IMR-90 (cell line): ENCODE measurements around the gene CEBPG. TPM values are rescaled to one million over a fixed set of nuclear protein-coding genes. Genes with fewer than 3 reads are reported as not detected.

Experiments
- ATAC-seq: fragments of 200-7000 bp; cut with Tn5 transposase; 2 replicates; pipeline ENCODE4 v1.9.1; 2020; ENCODE audit warnings: low read depth, mild to moderate bottlenecking, moderate library complexity
- BruUV-seq: library from RNA; stranded (reverse); fragments of 400-500 nt; replicated peaks from 2 replicates; lab custom pipeline; 2021; lab: Mats Ljungman, UMichigan
- CTCF ChIA-PET: fragments of 300-600 bp; formaldehyde crosslinking; extraction: SDS; loops from one replicate; lab custom pipeline; 2021; ENCODE audit warnings: antibody characterized with exemption; lab: Yijun Ruan, JAX
- POLR2A ChIA-PET: fragments of 300-600 bp; sonication (Branson Sonifier 250); formaldehyde crosslinking; loops from one replicate; lab custom pipeline; 2022; ENCODE audit warnings: antibody characterized with exemption; ENCODE audit not compliant: unreplicated experiment; lab: Charles Lee
- DNase-seq: peaks from one replicate; pipeline ENCODE4 v3.0.0; 2013
- H2AFZ ChIP-seq: replicated peaks from 2 replicates; pipeline ENCODE3; 2013; ENCODE audit warnings: low read length, mild to moderate bottlenecking; ENCODE audit not compliant: poor library complexity
- H2AK5ac ChIP-seq: 2 replicates; pipeline ENCODE4 v1.6.1; 2013; ENCODE audit warnings: low read depth, low read length, inconsistent platforms
- H2AK9ac ChIP-seq: replicated peaks from 2 replicates; pipeline ENCODE3; 2013; ENCODE audit warnings: mild to moderate bottlenecking, low read depth, low read length, moderate library complexity; ENCODE audit not compliant: poor library complexity
- H2BK120ac ChIP-seq: 2 replicates; pipeline ENCODE4 v1.6.1; 2013; ENCODE audit warnings: low read depth, low read length, inconsistent platforms
- H2BK15ac ChIP-seq: 3 replicates; pipeline ENCODE4 v1.6.1; 2013; ENCODE audit warnings: low read depth, low read length, inconsistent platforms
- H2BK20ac ChIP-seq: 2 replicates; pipeline ENCODE4 v1.6.1; 2013; ENCODE audit warnings: low read depth, mild to moderate bottlenecking, inconsistent platforms, low read length, moderate library complexity
- H2BK5ac ChIP-seq: 2 replicates; pipeline ENCODE4 v1.6.1; 2013; ENCODE audit warnings: mild to moderate bottlenecking, low read depth, low read length, inconsistent platforms; ENCODE audit not compliant: poor library complexity, severe bottlenecking
- H3K14ac ChIP-seq: replicated peaks from 2 replicates; pipeline ENCODE4 v1.6.1; 2013; ENCODE audit warnings: low read depth, low read length, inconsistent platforms
- H3K18ac ChIP-seq: 2 replicates; pipeline ENCODE4 v1.6.1; 2013; ENCODE audit warnings: low read depth, low read length, control low read depth
- H3K23ac ChIP-seq: 2 replicates; pipeline ENCODE4 v1.6.1; 2013; ENCODE audit warnings: low read depth, low read length, inconsistent platforms
- H3K27ac ChIP-seq: 2 replicates; pipeline ENCODE4 v1.5.1; 2013; ENCODE audit warnings: mild to moderate bottlenecking, control low read depth, low read length; ENCODE audit not compliant: insufficient read depth
- H3K27me3 ChIP-seq: 2 replicates; pipeline ENCODE4 v1.6.1; 2013; ENCODE audit warnings: low read length; ENCODE audit not compliant: control insufficient read depth, insufficient read depth
- H3K36me3 ChIP-seq: 2 replicates; pipeline ENCODE4 v1.6.1; 2013; ENCODE audit warnings: low read length, mixed read lengths; ENCODE audit not compliant: control insufficient read depth, insufficient read depth
- H3K4ac ChIP-seq: 2 replicates; pipeline ENCODE4 v1.6.1; 2013; ENCODE audit warnings: low read depth, low read length, inconsistent platforms
- H3K4me1 ChIP-seq: 2 replicates; pipeline ENCODE4 v1.6.1; 2013; ENCODE audit warnings: low read length, mixed read lengths; ENCODE audit not compliant: control insufficient read depth, insufficient read depth
- H3K4me2 ChIP-seq: 2 replicates; pipeline ENCODE4 v1.6.1; 2013; ENCODE audit warnings: low read depth, mild to moderate bottlenecking, control low read depth, low read length, moderate library complexity
- H3K4me3 ChIP-seq: 2 replicates; pipeline ENCODE4 v1.5.1; 2013; ENCODE audit warnings: low read depth, mild to moderate bottlenecking, control low read depth, low read length, moderate library complexity; ENCODE audit not compliant: insufficient read depth
- H3K56ac ChIP-seq: 2 replicates; pipeline ENCODE4 v1.6.1; 2013; ENCODE audit warnings: low read length, inconsistent platforms; ENCODE audit not compliant: insufficient read depth; ENCODE audit errors: extremely low read depth
- H3K79me1 ChIP-seq, 2 experiments: 2 replicates each; pipeline ENCODE4 v1.6.1; 2013; ENCODE audit warnings: low read length in 2 of 2, inconsistent platforms in 1 of 2, low read depth in 1 of 2
- H3K9ac ChIP-seq: 2 replicates; pipeline ENCODE4 v1.6.1; 2013; ENCODE audit warnings: low read depth, low read length, control low read depth
- H3K9me1 ChIP-seq: 2 replicates; pipeline ENCODE4 v1.6.1; 2013; ENCODE audit warnings: low read length, inconsistent platforms; ENCODE audit not compliant: insufficient read depth
- H3K9me3 ChIP-seq: 2 replicates; pipeline ENCODE4 v1.6.1; 2013; ENCODE audit warnings: low read length; ENCODE audit not compliant: control insufficient read depth, insufficient read depth
- H4K20me1 ChIP-seq: 2 replicates; pipeline ENCODE4 v1.6.1; 2013; ENCODE audit warnings: low read length, inconsistent platforms; ENCODE audit not compliant: insufficient read depth
- H4K5ac ChIP-seq: 2 replicates; pipeline ENCODE4 v1.6.1; 2013; ENCODE audit warnings: mild to moderate bottlenecking, low read depth, low read length, control low read depth
- H4K8ac ChIP-seq, 2 experiments: 2 replicates each; pipeline ENCODE4 v1.6.1; 2013; ENCODE audit warnings: low read depth in 2 of 2, low read length in 2 of 2, control low read depth in 1 of 2, inconsistent platforms in 1 of 2
- H4K91ac ChIP-seq: 2 replicates; pipeline ENCODE4 v1.6.1; 2013; ENCODE audit warnings: low read depth, low read length, inconsistent platforms; ENCODE audit not compliant: insufficient read depth
- BHLHE40 ChIP-seq: fragments of 150-350 bp; IDR thresholded peaks from 2 replicates; pipeline ENCODE4 v1.6.1; 2016; ENCODE audit warnings: mild to moderate bottlenecking, low read depth, low read length
- CEBPB ChIP-seq: IDR thresholded peaks from 2 replicates; pipeline ENCODE4 v1.6.1; 2012; ENCODE audit warnings: low read depth, low read length, improper control_type of control experiment
- CHD1 ChIP-seq: IDR thresholded peaks from 2 replicates; pipeline ENCODE4 v1.6.1; 2012; ENCODE audit warnings: low read depth, low read length, improper control_type of control experiment
- MAZ ChIP-seq: IDR thresholded peaks from 2 replicates; pipeline ENCODE4 v1.6.1; 2012; ENCODE audit warnings: low read depth, mild to moderate bottlenecking, low read length, improper control_type of control experiment, moderate library complexity, borderline replicate concordance
- MXI1 ChIP-seq: IDR thresholded peaks from 2 replicates; pipeline ENCODE4 v1.6.1; 2012; ENCODE audit warnings: low read depth, mild to moderate bottlenecking, low read length, moderate library complexity, borderline replicate concordance
- NFE2L2 ChIP-seq: fragments of 150-350 bp; IDR thresholded peaks from 2 replicates; pipeline ENCODE4 v1.6.1; 2016; ENCODE audit warnings: low read depth, mild to moderate bottlenecking, low read length
- RAD21 ChIP-seq: IDR thresholded peaks from 2 replicates; pipeline ENCODE4 v1.6.1; 2012; ENCODE audit warnings: low read length, improper control_type of control experiment
- RCOR1 ChIP-seq: IDR thresholded peaks from 2 replicates; pipeline ENCODE4 v1.6.1; 2012; ENCODE audit warnings: mild to moderate bottlenecking, low read length, improper control_type of control experiment; ENCODE audit not compliant: insufficient replicate concordance
- RFX5 ChIP-seq: IDR thresholded peaks from 2 replicates; pipeline ENCODE4 v1.8.0; 2012; ENCODE audit warnings: low read depth, mild to moderate bottlenecking, low read length, moderate library complexity
- SMC3 ChIP-seq: fragments of 150-350 bp; IDR thresholded peaks from 2 replicates; pipeline ENCODE4 v1.6.1; 2016; ENCODE audit warnings: low read depth, mild to moderate bottlenecking, antibody characterized with exemption, low read length, moderate library complexity
- WGBS, 2 experiments: methylation state at CpG; one replicate each; pipeline versions ENCODE4 v1.1.5 to v1.1.7; 2013; ENCODE audit warnings: missing lambda C conversion rate in 2 of 2; ENCODE audit not compliant: insufficient read length in 1 of 2; ENCODE audit errors: extremely low coverage in 2 of 2; 5-methylcytosine and 5-hydroxymethylcytosine counted together
- dilution Hi-C: fragments of 300-500 bp; cut with HindIII; formaldehyde crosslinking; loops from one replicate; pipeline ENCODE4 v1.14.3; 2018; ENCODE audit warnings: low sequenced_read_pairs; ENCODE audit not compliant: unreplicated experiment
- in situ Hi-C: fragments of 300-500 bp; cut with MboI; formaldehyde crosslinking; loops from 3 replicates; pipeline ENCODE4 v1.14.3; 2019; ENCODE audit warnings: low sequenced_read_pairs, inconsistent platforms, mixed read lengths
- intact Hi-C: fragments of 100-400 bp; cut with micrococcal nuclease; formaldehyde crosslinking; loops from 2 replicates; pipeline ENCODE4 v1.10.0; 2022
- polyA plus RNA-seq, 3 experiments: library from polyadenylated mRNA; depleted of rRNA; stranded (reverse); fragments of >200 nt; gene quantifications; 2 replicates each; pipeline ENCODE4 v1.2.3, GENCODE V29; 2012; ENCODE audit warnings: low replicate concordance in 1 of 3
- total RNA-seq: library from RNA; depleted of rRNA; stranded (reverse); fragments of >200 nt; gene quantifications from 2 replicates; pipeline ENCODE4 v1.2.3, GENCODE V29; 2012
- TF ChIP-seq, protein P1 (sequence below): conservative IDR thresholded peaks from 2 replicates; pipeline ENCODE4 v1.5.1; 2012; ENCODE audit warnings: mild to moderate bottlenecking, low read depth, low read length, improper control_type of control experiment
- TF ChIP-seq, protein P2 (sequence below): fragments of 150-350 bp; IDR thresholded peaks from 2 replicates; pipeline ENCODE4 v1.6.1; 2016; ENCODE audit warnings: low read depth, mild to moderate bottlenecking, low read length, moderate library complexity, borderline replicate concordance

Gene CEBPG
- total and polyA plus RNA-seq, 2 of the 4 experiments (the other 2 are of a cell fraction), result 9.2 to 14.3 TPM

DNA sequence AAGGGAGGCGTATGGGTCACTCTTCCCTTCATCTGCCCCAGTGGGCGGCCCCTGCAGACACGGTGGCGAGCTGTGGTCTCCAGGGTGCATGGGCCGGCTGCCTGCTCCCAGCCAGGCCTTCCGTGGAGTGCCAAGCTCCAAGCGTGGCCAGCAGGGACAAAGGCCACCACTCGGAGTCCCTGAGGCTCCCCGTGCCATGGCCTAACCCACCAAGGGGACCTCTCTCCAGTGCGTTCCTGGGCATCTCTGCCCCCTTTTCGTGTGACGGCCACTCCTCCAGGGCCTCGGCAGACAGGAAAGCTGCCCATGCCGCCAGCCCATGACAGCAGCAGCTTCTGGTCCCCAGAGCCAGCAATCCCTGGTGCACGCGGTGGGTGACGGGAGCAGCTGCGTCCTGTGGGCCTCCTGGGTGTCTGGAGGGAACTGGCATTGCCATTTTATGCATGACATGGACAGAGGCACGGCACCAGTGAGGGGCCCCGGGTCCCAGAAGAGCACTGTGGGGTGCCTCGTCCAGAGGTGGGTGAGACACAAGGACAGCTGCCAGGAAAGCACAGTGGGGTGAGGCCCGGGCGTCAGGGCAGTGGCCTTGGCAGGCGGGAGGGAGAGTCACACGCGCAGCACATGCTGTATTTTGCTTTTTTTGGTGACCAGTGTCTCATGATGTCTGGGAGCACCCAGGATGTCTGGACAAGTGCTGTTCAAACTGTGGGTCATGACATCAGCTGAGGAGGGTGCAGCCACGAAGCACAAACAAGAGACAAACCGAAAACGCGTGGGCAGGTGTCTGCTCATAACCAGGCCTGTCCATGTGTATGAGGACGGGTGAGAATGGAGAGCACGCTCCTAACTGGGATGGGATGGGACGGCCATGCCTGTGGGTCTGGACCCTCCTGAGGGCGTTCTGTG is 32.3 kb downstream of the CEBPG start (continued):
- TF ChIP-seq RCOR1 (no peak), CHD1 (no peak)

DNA sequence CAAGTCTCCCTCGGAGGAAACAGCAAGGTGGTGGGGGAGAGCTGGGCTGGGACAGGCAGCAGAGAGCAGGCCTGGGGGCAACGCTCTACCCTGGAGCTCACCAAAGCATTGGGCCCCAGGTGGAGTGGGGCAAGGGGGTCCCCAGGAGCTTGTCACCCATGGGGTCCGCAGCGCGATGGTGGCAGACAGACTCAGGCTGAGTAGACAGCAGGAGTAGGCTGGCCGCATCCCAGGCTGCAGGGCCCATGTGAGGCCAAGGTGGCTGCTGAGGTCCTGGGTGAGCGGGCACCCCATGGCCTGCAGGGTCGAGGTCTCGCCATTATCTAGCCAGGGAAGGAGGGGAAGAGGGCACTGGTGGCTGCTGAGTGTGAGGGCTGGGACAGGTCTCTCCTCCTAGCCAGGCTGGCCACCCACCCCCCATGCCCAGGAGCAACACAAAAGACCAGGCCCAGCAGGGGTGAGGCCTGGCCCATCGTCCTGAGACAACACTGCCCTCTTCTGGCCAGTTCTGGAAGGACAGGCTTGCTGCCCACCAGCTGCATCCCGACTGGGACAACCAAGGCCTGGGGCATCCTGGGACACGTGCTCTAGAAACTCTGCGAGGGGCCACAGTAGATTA is 33.1 kb downstream of the CEBPG start:
- in situ Hi-C loops, result loop anchor here (5.0 kb wide), 1 partner anchor 169 kb away; no protein-coding TSS in a partner anchor
- TF ChIP-seq RFX5 (no peak), MXI1 (no peak), BHLHE40 (no peak), NFE2L2 (no peak), CEBPB (no peak), RAD21 (peak; percentile 95), SMC3 (peak; percentile 91), MAZ (no peak)
- TF ChIP-seq, protein P1, sequence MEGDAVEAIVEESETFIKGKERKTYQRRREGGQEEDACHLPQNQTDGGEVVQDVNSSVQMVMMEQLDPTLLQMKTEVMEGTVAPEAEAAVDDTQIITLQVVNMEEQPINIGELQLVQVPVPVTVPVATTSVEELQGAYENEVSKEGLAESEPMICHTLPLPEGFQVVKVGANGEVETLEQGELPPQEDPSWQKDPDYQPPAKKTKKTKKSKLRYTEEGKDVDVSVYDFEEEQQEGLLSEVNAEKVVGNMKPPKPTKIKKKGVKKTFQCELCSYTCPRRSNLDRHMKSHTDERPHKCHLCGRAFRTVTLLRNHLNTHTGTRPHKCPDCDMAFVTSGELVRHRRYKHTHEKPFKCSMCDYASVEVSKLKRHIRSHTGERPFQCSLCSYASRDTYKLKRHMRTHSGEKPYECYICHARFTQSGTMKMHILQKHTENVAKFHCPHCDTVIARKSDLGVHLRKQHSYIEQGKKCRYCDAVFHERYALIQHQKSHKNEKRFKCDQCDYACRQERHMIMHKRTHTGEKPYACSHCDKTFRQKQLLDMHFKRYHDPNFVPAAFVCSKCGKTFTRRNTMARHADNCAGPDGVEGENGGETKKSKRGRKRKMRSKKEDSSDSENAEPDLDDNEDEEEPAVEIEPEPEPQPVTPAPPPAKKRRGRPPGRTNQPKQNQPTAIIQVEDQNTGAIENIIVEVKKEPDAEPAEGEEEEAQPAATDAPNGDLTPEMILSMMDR, result peak; percentile 90
- TF ChIP-seq, protein P2, sequence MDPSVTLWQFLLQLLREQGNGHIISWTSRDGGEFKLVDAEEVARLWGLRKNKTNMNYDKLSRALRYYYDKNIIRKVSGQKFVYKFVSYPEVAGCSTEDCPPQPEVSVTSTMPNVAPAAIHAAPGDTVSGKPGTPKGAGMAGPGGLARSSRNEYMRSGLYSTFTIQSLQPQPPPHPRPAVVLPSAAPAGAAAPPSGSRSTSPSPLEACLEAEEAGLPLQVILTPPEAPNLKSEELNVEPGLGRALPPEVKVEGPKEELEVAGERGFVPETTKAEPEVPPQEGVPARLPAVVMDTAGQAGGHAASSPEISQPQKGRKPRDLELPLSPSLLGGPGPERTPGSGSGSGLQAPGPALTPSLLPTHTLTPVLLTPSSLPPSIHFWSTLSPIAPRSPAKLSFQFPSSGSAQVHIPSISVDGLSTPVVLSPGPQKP, result no peak

More for the DNA sequence above, 33.1 kb downstream of the CEBPG start:
- no peak overlapping the region for H3K4me3 ChIP-seq
- H2BK15ac ChIP-seq, result no peak overlapping the region
- no peak overlapping the region for H3K4me2 ChIP-seq
- CTCF ChIA-PET, result interaction anchor here (0.6 to 1.6 kb wide), 8 partner anchors 9 to 192 kb away, joined by 3 to 6 read pairs (median 3); no protein-coding TSS in a partner anchor
- H4K8ac ChIP-seq, result no peak overlapping the region
- dilution Hi-C loops, result no loop called here
- no peaks in the 10 kb centered on the region for H3K27me3 ChIP-seq
- peak overlapping the region; percentile 50 for H2AFZ ChIP-seq
- no peak overlapping the region for H3K23ac ChIP-seq
- no peak overlapping the region for H2BK120ac ChIP-seq
- no peak overlapping the region for H2BK20ac ChIP-seq
- no peak overlapping the region for H3K4ac ChIP-seq
- POLR2A ChIA-PET, result no interaction called here
- H2BK5ac ChIP-seq, result no peak overlapping the region
- no peak overlapping the region for H4K5ac ChIP-seq
- WGBS, 2 experiments, result 67% methylated on average over 3 of the region's 13 CpGs; no CpG with 5 or more reads in 1 of the 2 experiments
- H4K91ac ChIP-seq, result no peak overlapping the region
- no peaks in the 10 kb centered on the region for H3K79me1 ChIP-seq
- H3K9me1 ChIP-seq, result no peaks in the 10 kb centered on the region
- H3K14ac ChIP-seq, result no peak overlapping the region
- DNase-seq, result peak; percentile 39
- no peaks in the 10 kb centered on the region for H3K9me3 ChIP-seq
- ATAC-seq, result peak; percentile 95
- H3K36me3 ChIP-seq, result no peaks in the 10 kb centered on the region
- no peaks in the 10 kb centered on the region for H3K4me1 ChIP-seq
- peak overlapping the region; percentile 13 for H2AK9ac ChIP-seq
- H4K20me1 ChIP-seq, result no peaks in the 10 kb centered on the region; the same call in 1 of the 2 replicates
- H3K9ac ChIP-seq, result no peak overlapping the region
- no TSS peak for BruUV-seq
- no peak overlapping the region for H3K56ac ChIP-seq
- H3K18ac ChIP-seq, result no peak overlapping the region
- intact Hi-C loops, result loop anchor here (1.0 kb wide), 2 partner anchors 165 to 171 kb away; no protein-coding TSS in a partner anchor
- no peak overlapping the region for H2AK5ac ChIP-seq
- H3K27ac ChIP-seq, result no peak overlapping the region
